Upper lobe of left lung (tissue), 4 donors: ENCODE results near the gene STYXL1.

Experiments used
- POLR2A ChIP-seq, 4 donors: fragments of 450-650 bp; IDR thresholded peaks; one replicate each; pipeline ENCODE4 v1.5.1; 2016 to 2017; ENCODE audit warnings: antibody characterized with exemption in 4 of 4, mild to moderate bottlenecking in 2 of 4
- POLR2AphosphoS5 ChIP-seq, 2 donors: sonication (generic); formaldehyde crosslinking; IDR thresholded peaks; one replicate each; pipeline ENCODE4 v1.5.1; 2017; ENCODE audit warnings: antibody characterized with exemption in 2 of 2
- TF ChIP-seq, protein P1 (sequence below), 6 experiments: fragments of 450-650 bp in 4 of 6; fragments of 200-600 bp in 2 of 6; sonication (generic) in 2 of 6; IDR thresholded peaks; one replicate each; pipeline ENCODE4 v1.5.1; 2016 to 2019; ENCODE audit warnings: antibody characterized with exemption in 6 of 6

DNA sequence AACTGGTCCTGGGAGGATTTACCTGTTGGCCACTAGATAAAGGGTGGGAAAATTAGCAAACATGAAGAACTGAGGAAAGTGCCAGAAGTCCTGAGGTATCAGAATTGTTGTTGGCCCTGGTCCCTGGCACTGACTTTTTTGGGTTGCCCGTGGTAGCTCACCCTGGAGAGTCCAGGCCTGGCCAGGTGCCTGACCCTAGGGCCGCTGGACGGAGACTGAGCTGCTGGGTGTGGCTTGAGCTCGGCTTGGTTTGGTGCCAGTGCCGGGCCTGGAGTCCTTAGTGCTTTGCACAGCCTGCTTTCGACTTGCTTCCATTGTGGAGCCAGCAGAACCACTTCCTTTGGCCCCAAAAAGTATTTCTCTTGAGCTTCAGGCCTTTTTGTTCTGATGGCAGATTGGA, 13.0 kb upstream of the STYXL1 start:
- TF ChIP-seq, protein P1, sequence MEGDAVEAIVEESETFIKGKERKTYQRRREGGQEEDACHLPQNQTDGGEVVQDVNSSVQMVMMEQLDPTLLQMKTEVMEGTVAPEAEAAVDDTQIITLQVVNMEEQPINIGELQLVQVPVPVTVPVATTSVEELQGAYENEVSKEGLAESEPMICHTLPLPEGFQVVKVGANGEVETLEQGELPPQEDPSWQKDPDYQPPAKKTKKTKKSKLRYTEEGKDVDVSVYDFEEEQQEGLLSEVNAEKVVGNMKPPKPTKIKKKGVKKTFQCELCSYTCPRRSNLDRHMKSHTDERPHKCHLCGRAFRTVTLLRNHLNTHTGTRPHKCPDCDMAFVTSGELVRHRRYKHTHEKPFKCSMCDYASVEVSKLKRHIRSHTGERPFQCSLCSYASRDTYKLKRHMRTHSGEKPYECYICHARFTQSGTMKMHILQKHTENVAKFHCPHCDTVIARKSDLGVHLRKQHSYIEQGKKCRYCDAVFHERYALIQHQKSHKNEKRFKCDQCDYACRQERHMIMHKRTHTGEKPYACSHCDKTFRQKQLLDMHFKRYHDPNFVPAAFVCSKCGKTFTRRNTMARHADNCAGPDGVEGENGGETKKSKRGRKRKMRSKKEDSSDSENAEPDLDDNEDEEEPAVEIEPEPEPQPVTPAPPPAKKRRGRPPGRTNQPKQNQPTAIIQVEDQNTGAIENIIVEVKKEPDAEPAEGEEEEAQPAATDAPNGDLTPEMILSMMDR (IDR thresholded peaks at IDR 0.05), result no peak
- TF ChIP-seq POLR2AphosphoS5 (IDR thresholded peaks at IDR 0.05) (no peak), POLR2A (IDR thresholded peaks at IDR 0.05) (no peak)
